GM12874 (cell line): Measurements from ENCODE around the gene CDH12.

Source experiments
- CTCF ChIP-seq: IDR thresholded peaks from 2 replicates; pipeline ENCODE4 v1.5.1; 2011; ENCODE audit warnings: low read depth, mild to moderate bottlenecking, control low read depth, low read length, moderate library complexity; ENCODE audit not compliant: insufficient read depth

The CDH12 gene

GRCh38 chr5:22598796-22599195, 254.3 kb downstream of the CDH12 start:
- TF ChIP-seq CTCF = no peak

GRCh38 chr5:22596404-22596970, 256.7 kb downstream of the CDH12 start:
- TF ChIP-seq CTCF = no peak

- no peak for TF ChIP-seq CTCF
These were observed 258.7 kb downstream of the CDH12 start for GRCh38 chr5:22594491-22594890.

GRCh38 chr5:22593592-22593991, 259.6 kb downstream of the CDH12 start:
- TF ChIP-seq CTCF = no peak

GRCh38 chr5:22591461-22591860, 261.7 kb downstream of the CDH12 start:
- TF ChIP-seq CTCF = no peak

- no peak for TF ChIP-seq CTCF
These were observed 262.4 kb downstream of the CDH12 start for GRCh38 chr5:22590677-22591268.

GRCh38 chr5:22577711-22578110, 275.4 kb downstream of the CDH12 start:
- TF ChIP-seq CTCF = no peak
